GM10847 (cell line): ENCODE measurements around the gene SIGLEC15.

Source experiments
- POLR2A ChIP-seq: IDR thresholded peaks from 2 replicates; pipeline ENCODE4 v1.6.1; 2011; ENCODE audit not compliant: insufficient read length; ENCODE audit errors: extremely low read depth

SIGLEC15 gene

GRCh38 chr18:45802814-45803492, 22.5 kb upstream of the SIGLEC15 start:
- TF ChIP-seq POLR2A = no peak

- TF ChIP-seq POLR2A = no peak
These were observed 19.9 kb upstream of the SIGLEC15 start for GRCh38 chr18:45805551-45805950.

- no peak for TF ChIP-seq POLR2A
These were observed 19.2 kb upstream of the SIGLEC15 start for GRCh38 chr18:45806226-45806625.

DNA sequence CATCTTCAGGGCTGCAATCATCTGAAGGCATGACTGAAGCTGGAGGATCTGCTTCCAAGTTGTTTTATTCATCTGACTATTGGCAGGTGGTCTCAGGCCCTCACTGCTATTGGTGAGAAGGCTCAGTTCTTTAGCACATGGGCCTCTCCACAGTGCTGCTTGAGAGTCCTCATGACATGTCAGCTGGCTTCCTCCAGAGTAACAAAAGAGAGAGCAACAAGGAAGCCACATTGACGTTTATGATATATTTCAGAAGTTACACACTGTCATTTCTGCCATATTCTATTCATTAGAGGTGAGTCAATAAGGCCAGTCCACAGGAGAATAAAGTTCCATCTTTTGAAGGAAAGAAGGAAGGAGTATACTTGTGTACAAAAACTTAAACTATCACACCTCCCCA, 7.9 kb upstream of the SIGLEC15 start:
- TF ChIP-seq POLR2A = no peak

- no peak for TF ChIP-seq POLR2A
These were observed 5.2 kb upstream of the SIGLEC15 start for GRCh38 chr18:45820106-45820745.

GRCh38 chr18:45821026-45821425, 4.4 kb upstream of the SIGLEC15 start:
- TF ChIP-seq POLR2A = no peak

DNA sequence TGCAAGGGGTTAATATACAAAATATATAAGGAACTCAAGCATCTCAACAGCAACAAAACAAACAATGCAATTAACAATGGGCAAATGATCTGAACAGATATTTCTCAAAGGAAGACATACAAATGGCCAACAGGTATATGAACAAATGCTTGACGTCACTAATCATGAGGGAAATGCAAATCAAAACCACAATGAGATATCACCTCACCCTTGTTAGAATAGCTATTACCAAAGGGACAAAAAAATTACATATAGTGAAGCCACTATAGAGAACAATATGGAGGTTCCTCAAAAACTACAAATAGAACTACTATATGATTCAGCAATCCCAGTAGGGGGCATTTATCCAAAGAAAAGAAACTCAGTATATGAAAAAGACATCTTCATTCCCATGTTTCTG, 3.8 kb upstream of the SIGLEC15 start:
- no peak for TF ChIP-seq POLR2A

- TF ChIP-seq POLR2A = no peak
These were observed 609 bp downstream of the SIGLEC15 start for GRCh38 chr18:45826084-45826483.

- no peak for TF ChIP-seq POLR2A
These were observed 3.7 kb downstream of the SIGLEC15 start for GRCh38 chr18:45828917-45829811.

- TF ChIP-seq POLR2A = no peak
These were observed 4.4 kb downstream of the SIGLEC15 start for GRCh38 chr18:45829855-45830254.

- no peak for TF ChIP-seq POLR2A
These were observed 5.4 kb downstream of the SIGLEC15 start for GRCh38 chr18:45830917-45831316.

DNA sequence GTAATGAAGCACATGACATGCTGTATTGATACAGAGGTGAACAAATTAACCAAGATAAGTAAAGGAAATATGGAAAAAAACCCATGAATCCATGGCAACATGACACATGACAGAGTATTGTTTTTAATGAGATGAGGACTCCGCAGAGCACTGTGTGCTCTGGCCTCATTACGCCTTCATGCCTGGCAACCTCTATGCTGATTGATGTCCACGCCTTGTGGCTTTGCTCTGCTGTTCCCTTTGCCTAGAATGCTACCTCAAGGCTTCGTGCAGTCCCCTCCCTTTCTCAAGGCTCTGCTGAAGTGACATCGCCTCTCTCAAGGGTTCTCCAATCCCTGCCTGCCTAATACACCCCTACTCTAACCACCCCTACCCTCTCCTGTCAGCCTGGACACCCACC, 8.4 kb downstream of the SIGLEC15 start:
- no peak for TF ChIP-seq POLR2A

GRCh38 chr18:45834306-45834705, 8.8 kb downstream of the SIGLEC15 start:
- no peak for TF ChIP-seq POLR2A

DNA sequence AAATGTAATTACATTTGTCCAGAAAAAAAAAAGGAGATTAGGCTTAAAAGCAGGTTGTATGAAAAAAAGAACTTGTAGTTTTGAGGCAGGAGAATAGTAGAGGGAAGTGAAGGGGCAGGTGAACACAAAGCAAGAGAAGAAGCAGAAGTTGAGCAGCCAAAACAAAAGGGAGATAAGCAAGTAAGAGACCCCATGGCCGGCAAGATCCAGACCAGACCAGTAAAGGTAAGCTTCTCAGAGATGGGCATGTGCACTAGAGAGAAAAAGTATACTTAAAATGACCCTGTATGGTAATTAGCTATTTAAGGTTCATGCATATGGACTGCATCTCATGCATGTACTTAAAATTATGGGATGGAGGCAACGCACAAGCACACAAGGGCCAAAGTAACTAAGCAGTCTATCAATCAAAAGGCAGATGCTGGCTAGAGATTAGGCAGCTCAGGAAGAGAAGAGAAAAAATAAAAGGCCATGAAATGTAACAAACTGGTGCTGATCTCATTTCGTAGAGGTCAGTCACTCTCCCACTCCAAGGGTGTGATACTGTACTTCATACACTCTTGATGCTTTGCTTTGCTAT, 9.7 kb downstream of the SIGLEC15 start:
- TF ChIP-seq POLR2A = no peak
